Liver (tissue), 3 donors: ENCODE results near the gene FBLN1.

ENCODE experiments used
- CTCF ChIP-seq: fragments of 150-350 bp; IDR thresholded peaks from 2 replicates; pipeline ENCODE4 v1.5.1; 2017; ENCODE audit warnings: improper control_type of control experiment, low read depth, low read length; ENCODE audit not compliant: missing input control
- MAX ChIP-seq: IDR thresholded peaks from 2 replicates; pipeline ENCODE4 v1.6.1; 2016; ENCODE audit warnings: antibody characterized with exemption
- RAD21 ChIP-seq, 2 donors: IDR thresholded peaks; 2 replicates each; pipeline ENCODE4 v1.6.1; 2016; ENCODE audit warnings: antibody characterized with exemption in 2 of 2, mild to moderate bottlenecking in 2 of 2
- REST ChIP-seq: IDR thresholded peaks from 2 replicates; pipeline ENCODE4 v1.6.1; 2016; ENCODE audit warnings: antibody characterized with exemption, mild to moderate bottlenecking
- TAF1 ChIP-seq: conservative IDR thresholded peaks from 2 replicates; pipeline ENCODE4 v1.6.1; 2016; ENCODE audit warnings: antibody characterized with exemption, mild to moderate bottlenecking
- YY1 ChIP-seq: IDR thresholded peaks from 2 replicates; pipeline ENCODE4 v1.6.1; 2016; ENCODE audit warnings: antibody characterized with exemption, mild to moderate bottlenecking
- ZBTB33 ChIP-seq: IDR thresholded peaks from 2 replicates; pipeline ENCODE4 v1.6.1; 2016; ENCODE audit warnings: antibody characterized with exemption
- donor health status: healthy.
- donor health status: healthy.

GRCh38 chr22:45465633-45466032, 37.0 kb upstream of the FBLN1 start:
- no peak for TF ChIP-seq YY1
- no peak for TF ChIP-seq TAF1
- TF ChIP-seq ZBTB33: no peak
- no peak for TF ChIP-seq MAX
- no peak for TF ChIP-seq RAD21 (IDR thresholded peaks at IDR 0.05)
- TF ChIP-seq CTCF: no peak
- no peak for TF ChIP-seq REST
